ENCODE measurements around the gene NUMBL. TPM values are rescaled to one million over a fixed set of nuclear protein-coding genes. Genes with fewer than 3 reads are reported as not detected.

The NUMBL gene
- total and polyA plus RNA-seq, 2 of the 13 experiments (the other 11 are each of a cell fraction or from before 2014, with no cell fraction given): 0.49 to 2.3 TPM

- peak; percentile 96 for TF ChIP-seq ARNTL (CRISPR knock-in tag; IDR thresholded peaks at IDR 0.05)
- peak; percentile 80 for TF ChIP-seq ZNF501 (CRISPR knock-in tag; IDR thresholded peaks at IDR 0.05)
- no peak for TF ChIP-seq GRHL1 (CRISPR knock-in tag; conservative IDR thresholded peaks at IDR 0.05)
- TF ChIP-seq AKAP8 (CRISPR knock-in tag; IDR thresholded peaks at IDR 0.05): no peak
- peak; percentile 67; the same call in 1 of the 2 replicates for TF ChIP-seq ZNF598 (CRISPR knock-in tag; IDR thresholded peaks at IDR 0.05; ENCODE audit: borderline replicate concordance)
- no peak; the same call in 1 of the 2 replicates for TF ChIP-seq MIER3 (CRISPR knock-in tag; IDR thresholded peaks at IDR 0.05; ENCODE audit: borderline replicate concordance)
- TF ChIP-seq, protein P1, sequence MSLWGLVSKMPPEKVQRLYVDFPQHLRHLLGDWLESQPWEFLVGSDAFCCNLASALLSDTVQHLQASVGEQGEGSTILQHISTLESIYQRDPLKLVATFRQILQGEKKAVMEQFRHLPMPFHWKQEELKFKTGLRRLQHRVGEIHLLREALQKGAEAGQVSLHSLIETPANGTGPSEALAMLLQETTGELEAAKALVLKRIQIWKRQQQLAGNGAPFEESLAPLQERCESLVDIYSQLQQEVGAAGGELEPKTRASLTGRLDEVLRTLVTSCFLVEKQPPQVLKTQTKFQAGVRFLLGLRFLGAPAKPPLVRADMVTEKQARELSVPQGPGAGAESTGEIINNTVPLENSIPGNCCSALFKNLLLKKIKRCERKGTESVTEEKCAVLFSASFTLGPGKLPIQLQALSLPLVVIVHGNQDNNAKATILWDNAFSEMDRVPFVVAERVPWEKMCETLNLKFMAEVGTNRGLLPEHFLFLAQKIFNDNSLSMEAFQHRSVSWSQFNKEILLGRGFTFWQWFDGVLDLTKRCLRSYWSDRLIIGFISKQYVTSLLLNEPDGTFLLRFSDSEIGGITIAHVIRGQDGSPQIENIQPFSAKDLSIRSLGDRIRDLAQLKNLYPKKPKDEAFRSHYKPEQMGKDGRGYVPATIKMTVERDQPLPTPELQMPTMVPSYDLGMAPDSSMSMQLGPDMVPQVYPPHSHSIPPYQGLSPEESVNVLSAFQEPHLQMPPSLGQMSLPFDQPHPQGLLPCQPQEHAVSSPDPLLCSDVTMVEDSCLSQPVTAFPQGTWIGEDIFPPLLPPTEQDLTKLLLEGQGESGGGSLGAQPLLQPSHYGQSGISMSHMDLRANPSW (CRISPR knock-in tag; IDR thresholded peaks at IDR 0.05; ENCODE audit: borderline replicate concordance): no peak
- TF ChIP-seq HES4 (CRISPR knock-in tag; IDR thresholded peaks at IDR 0.05; ENCODE audit: borderline replicate concordance): no peak
- 0 out of 2 replicates have a peak, but pooled peaks have one; percentile 42 for TF ChIP-seq ZNF567 (CRISPR knock-in tag; IDR thresholded peaks at IDR 0.05; ENCODE audit: borderline replicate concordance)
- peak; percentile 51; the same call in 1 of the 2 replicates for TF ChIP-seq IRF2 (CRISPR knock-in tag; IDR thresholded peaks at IDR 0.05)
- TF ChIP-seq KAT7 (CRISPR knock-in tag; IDR thresholded peaks at IDR 0.05; ENCODE audit: borderline replicate concordance): peak; percentile 55; the same call in 1 of the 2 replicates
- no peak for TF ChIP-seq SP2 (CRISPR knock-in tag; IDR thresholded peaks at IDR 0.05)
- TF ChIP-seq, protein P2, sequence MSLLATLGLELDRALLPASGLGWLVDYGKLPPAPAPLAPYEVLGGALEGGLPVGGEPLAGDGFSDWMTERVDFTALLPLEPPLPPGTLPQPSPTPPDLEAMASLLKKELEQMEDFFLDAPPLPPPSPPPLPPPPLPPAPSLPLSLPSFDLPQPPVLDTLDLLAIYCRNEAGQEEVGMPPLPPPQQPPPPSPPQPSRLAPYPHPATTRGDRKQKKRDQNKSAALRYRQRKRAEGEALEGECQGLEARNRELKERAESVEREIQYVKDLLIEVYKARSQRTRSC (CRISPR knock-in tag; IDR thresholded peaks at IDR 0.05; ENCODE audit: low read depth): no peak
- peak; percentile 65; the same call in 1 of the 2 replicates for TF ChIP-seq NCOA2 (CRISPR knock-in tag; IDR thresholded peaks at IDR 0.05)
- TF ChIP-seq ZHX1 (CRISPR knock-in tag; IDR thresholded peaks at IDR 0.05; ENCODE audit: low read depth): no peak
- 0 out of 2 replicates have a peak, but pooled peaks have one; percentile 73 for TF ChIP-seq ZNF713 (CRISPR knock-in tag; IDR thresholded peaks at IDR 0.05)
- TF ChIP-seq, protein P3, sequence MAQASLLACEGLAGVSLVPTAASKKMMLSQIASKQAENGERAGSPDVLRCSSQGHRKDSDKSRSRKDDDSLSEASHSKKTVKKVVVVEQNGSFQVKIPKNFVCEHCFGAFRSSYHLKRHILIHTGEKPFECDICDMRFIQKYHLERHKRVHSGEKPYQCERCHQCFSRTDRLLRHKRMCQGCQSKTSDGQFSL (CRISPR knock-in tag; IDR thresholded peaks at IDR 0.05): no peak
- TF ChIP-seq ARID2 (CRISPR knock-in tag; IDR thresholded peaks at IDR 0.05; ENCODE audit: borderline replicate concordance): no peak
- TF ChIP-seq ZNF335 (CRISPR knock-in tag; IDR thresholded peaks at IDR 0.05): no peak
- TF ChIP-seq ZNF382 (CRISPR knock-in tag; IDR thresholded peaks at IDR 0.05; ENCODE audit: borderline replicate concordance): no peak
- TF ChIP-seq ZNF225 (CRISPR knock-in tag; IDR thresholded peaks at IDR 0.05): no peak
- peak; percentile 86; the same call in 1 of the 2 replicates for TF ChIP-seq MAX (IDR thresholded peaks at IDR 0.05)
Observed at GRCh38 chr19:40718774-40719391, 28.4 kb upstream of the NUMBL start (continued).

All from HepG2 (cell line).